ENCODE results near the gene RIT2. TPM values are rescaled to one million over a fixed set of nuclear protein-coding genes. Genes with fewer than 3 reads are reported as not detected.

RIT2 gene
- total and polyA plus RNA-seq, 2 of the 4 experiments (the other 2 are of a cell fraction) = not detected

GRCh38 chr18:42956287-42956686 is 159.2 kb downstream of the RIT2 start:
- TF ChIP-seq CHD1 (IDR thresholded peaks at IDR 0.05; ENCODE audit: low read depth, low read length) (no peak), BHLHE40 (IDR thresholded peaks at IDR 0.05; ENCODE audit: low read depth, low read length) (no peak), POLR2A (IDR thresholded peaks at IDR 0.05; ENCODE audit: low read depth, low read length) (no peak), MXI1 (IDR thresholded peaks at IDR 0.05; ENCODE audit: borderline replicate concordance, low read depth, low read length) (no peak), ELK1 (IDR thresholded peaks at IDR 0.05; ENCODE audit: borderline replicate concordance, low read depth, low read length) (no peak), RFX5 (IDR thresholded peaks at IDR 0.05; ENCODE audit: low read depth, low read length) (no peak), MAFK (IDR thresholded peaks at IDR 0.05; ENCODE audit: low read depth, low read length) (no peak)
- no peak overlapping the region for H3K4me3 ChIP-seq (ENCODE audit: insufficient read depth, low read depth, low read length)
- H3K9me3 ChIP-seq (ENCODE audit: control insufficient read depth, insufficient read depth, low read length) = 0 out of 2 replicates have a peak, but pooled peaks cover 3% of the 10 kb centered on the region
- no peak overlapping the region for H2AK9ac ChIP-seq (replicated peaks; ENCODE audit: low read depth, low read length, poor library complexity)
- no peak for ATAC-seq (ENCODE audit: low read depth)
- H3K9me1 ChIP-seq (ENCODE audit: insufficient read depth, low read length) = no peaks in the 10 kb centered on the region
- no peaks in the 10 kb centered on the region for H3K79me1 ChIP-seq (ENCODE audit: low read depth in 1 of 2, low read length in 2 of 2)
- no peak overlapping the region for H4K8ac ChIP-seq (ENCODE audit: low read depth in 2 of 2, low read length in 2 of 2)
- dilution Hi-C loops (cut with HindIII; ENCODE audit: low sequenced_read_pairs, unreplicated experiment) (no loop called here), intact Hi-C loops (cut with micrococcal nuclease) (no loop called here), in situ Hi-C loops (cut with MboI; ENCODE audit: low sequenced_read_pairs) (no loop called here)
- H3K14ac ChIP-seq (replicated peaks; ENCODE audit: low read depth, low read length) = no peak overlapping the region
- H4K5ac ChIP-seq (ENCODE audit: low read depth, low read length) = no peak overlapping the region
- WGBS, 2 experiments (ENCODE audit: extremely low coverage in 2 of 2, insufficient read length in 1 of 2) = 60% methylated on average over 1 of the region's 3 CpGs; no CpG with 5 or more reads in 1 of the 2 experiments
- no peak overlapping the region for H4K91ac ChIP-seq (ENCODE audit: insufficient read depth, low read depth, low read length)
- H2BK120ac ChIP-seq (ENCODE audit: low read depth, low read length) = no peak overlapping the region
- no peak overlapping the region for H3K9ac ChIP-seq (ENCODE audit: low read depth, low read length)
- no peak overlapping the region for H3K18ac ChIP-seq (ENCODE audit: low read depth, low read length)
- ChIA-PET CTCF (no interaction called here), POLR2A (ENCODE audit: unreplicated experiment) (no interaction called here)
- no peak overlapping the region for H2BK5ac ChIP-seq (ENCODE audit: low read depth, low read length, poor library complexity, severe bottlenecking)
- no peak overlapping the region for H2AK5ac ChIP-seq (ENCODE audit: low read depth, low read length)
- H3K23ac ChIP-seq (ENCODE audit: low read depth, low read length) = no peak overlapping the region
- BruUV-seq (replicated peaks) = no TSS peak
- no peak overlapping the region for H3K27ac ChIP-seq (ENCODE audit: insufficient read depth, low read length)
- no peak for DNase-seq
- H3K56ac ChIP-seq (ENCODE audit: extremely low read depth, insufficient read depth, low read length) = no peak overlapping the region
- no peak overlapping the region for H2BK15ac ChIP-seq (ENCODE audit: low read depth, low read length)
- no peaks in the 10 kb centered on the region for H3K36me3 ChIP-seq (ENCODE audit: control insufficient read depth, insufficient read depth, low read length)
- no peak overlapping the region for H2AFZ ChIP-seq (replicated peaks; ENCODE audit: low read length, poor library complexity)
- no peaks in the 10 kb centered on the region for H3K4me1 ChIP-seq (ENCODE audit: control insufficient read depth, insufficient read depth, low read length)
- H3K27me3 ChIP-seq (ENCODE audit: control insufficient read depth, insufficient read depth, low read length) = no peaks in the 10 kb centered on the region
- H2BK20ac ChIP-seq (ENCODE audit: low read depth, low read length) = no peak overlapping the region
- no peaks in the 10 kb centered on the region for H4K20me1 ChIP-seq (ENCODE audit: insufficient read depth, low read length)
- H3K4ac ChIP-seq (ENCODE audit: low read depth, low read length) = no peak overlapping the region
- H3K4me2 ChIP-seq (ENCODE audit: low read depth, low read length) = no peak overlapping the region
